Caki2 (cell line): ENCODE data around the gene KRTAP5-2. TPM values are rescaled to one million over a fixed set of nuclear protein-coding genes. Genes with fewer than 3 reads are reported as not detected.
"Not testable (repeated sequence)": the region's sequence is repeated elsewhere in the genome, so short reads cannot be mapped to it uniquely, and the experiment has no call there.

Experiments used
- DNase-seq: peaks from one replicate; pipeline ENCODE4 v3.0.0-alpha.2; 2015; ENCODE audit warnings: low read depth
- in situ Hi-C: cut with HindIII; loops from 2 replicates; pipeline ENCODE4 v1.10.0; 2016; ENCODE audit warnings: low sequenced_read_pairs, low pct_unique_long_range_greater_than_20kb, mixed read lengths
- total RNA-seq: library from RNA; depleted of rRNA; stranded (reverse); fragments of >200 nt; shearing (Covaris generic); gene quantifications from 2 replicates; pipeline ENCODE4 v1.2.3, GENCODE V29; 2014; ENCODE audit warnings: low replicate concordance

KRTAP5-2 gene
- total RNA-seq, 1 experiment from 2014 or later: not detected

GRCh38 chr11:1630271-1630670 lies 32.2 kb upstream of the KRTAP5-2 start:
- DNase-seq: no peak
- in situ Hi-C loops: loop anchor here (10.0 kb wide), 1 partner anchor 95 kb away; no protein-coding TSS in a partner anchor

DNA sequence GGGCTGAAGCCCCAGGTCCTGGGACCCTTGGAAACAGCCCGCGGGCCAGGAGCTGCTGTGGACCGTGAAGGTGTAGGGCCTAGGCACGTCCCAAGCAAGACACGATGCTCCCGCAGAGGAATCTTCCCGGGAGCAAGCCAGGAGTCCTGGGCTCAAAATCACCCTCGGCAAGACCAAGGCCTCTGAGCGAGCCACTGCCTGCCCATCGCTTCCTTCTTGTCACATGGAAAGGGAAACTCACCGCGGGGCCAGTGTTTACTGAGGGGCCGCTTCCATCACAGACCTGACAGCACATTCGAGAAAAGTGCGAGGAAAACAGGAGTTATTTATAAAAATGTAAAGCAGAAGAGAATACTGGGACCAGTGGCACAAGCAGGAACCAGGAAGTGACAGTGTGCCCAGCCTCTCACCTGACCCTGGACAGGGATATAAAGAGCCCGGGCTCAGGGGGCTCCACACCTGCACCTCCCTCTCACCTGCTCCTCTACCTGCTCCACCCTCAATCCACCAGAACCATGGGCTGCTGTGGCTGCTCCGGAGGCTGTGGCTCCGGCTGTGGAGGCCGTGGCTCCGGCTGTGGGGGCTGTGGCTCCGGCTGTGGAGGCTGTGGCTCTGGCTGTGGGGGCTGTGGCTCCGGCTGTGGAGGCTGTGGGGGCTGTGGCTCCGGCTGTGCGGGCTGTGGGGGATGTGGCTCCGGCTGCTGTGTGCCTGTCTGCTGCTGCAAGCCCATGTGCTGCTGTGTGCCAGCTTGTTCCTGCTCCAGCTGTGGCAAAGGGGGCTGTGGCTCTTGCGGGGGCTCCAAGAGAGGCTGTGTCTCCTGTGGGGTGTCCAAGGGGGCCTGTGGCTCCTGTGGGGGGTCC lies 31.5 kb upstream of the KRTAP5-2 start, which contains the start of gene KRTAP5-5:
KRTAP5-5 (plus strand) TSS at position 450 of the 860 bp plus-strand sequence; CDS start at position 516, 66 bp downstream.
- in situ Hi-C loops: loop anchor here (10.0 kb wide), 1 partner anchor 95 kb away; no protein-coding TSS in a partner anchor
- no peak for DNase-seq

- in situ Hi-C loops: no loop called here
- no peak for DNase-seq
Observed at GRCh38 chr11:1628506-1629325, 30.6 kb upstream of the KRTAP5-2 start.

DNA sequence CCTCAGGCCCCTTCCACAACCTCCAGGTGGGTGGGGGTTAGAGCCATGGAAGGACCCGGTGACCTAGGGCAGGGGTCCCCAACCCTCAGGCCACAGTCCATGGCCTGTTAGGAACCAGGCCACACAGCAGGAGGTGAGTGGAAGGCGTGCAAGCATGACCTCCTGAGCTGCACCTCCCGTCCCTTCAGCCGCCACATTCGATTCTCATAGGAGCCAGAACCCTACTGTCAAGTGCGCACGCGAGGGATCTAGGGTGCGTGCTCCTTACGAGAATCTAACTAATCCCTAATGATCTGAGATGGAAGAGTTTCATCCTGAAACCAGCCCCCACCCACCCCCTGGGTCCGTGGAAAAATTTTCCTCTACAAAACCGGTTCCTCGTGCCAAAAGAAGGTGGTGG lies 27.4 kb upstream of the KRTAP5-2 start:
- no peak for DNase-seq
- in situ Hi-C loops: no loop called here

DNA sequence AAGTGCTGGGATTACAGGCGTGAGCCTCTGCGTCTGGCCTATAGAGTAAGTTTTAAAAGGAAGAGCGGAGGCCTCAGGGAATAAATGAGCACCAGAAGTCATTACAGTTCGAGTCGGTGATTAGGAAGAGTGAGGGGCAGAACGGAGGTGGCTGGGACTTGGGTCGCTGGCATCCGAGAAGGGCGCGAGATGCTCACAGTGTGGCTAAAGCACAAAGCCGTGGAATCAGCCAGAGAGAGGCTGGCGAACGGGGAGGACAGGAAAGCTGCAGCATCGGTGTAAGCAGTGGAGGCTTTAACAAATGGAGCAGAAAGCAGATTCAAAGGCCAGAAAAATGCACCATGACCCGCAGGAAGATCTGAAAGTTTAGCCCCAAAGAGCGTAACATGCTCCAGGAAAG lies 26.5 kb upstream of the KRTAP5-2 start:
- in situ Hi-C loops: no loop called here
- no peak for DNase-seq

GRCh38 chr11:1623716-1624115 lies 25.6 kb upstream of the KRTAP5-2 start:
- no peak for DNase-seq
- in situ Hi-C loops: no loop called here

DNA sequence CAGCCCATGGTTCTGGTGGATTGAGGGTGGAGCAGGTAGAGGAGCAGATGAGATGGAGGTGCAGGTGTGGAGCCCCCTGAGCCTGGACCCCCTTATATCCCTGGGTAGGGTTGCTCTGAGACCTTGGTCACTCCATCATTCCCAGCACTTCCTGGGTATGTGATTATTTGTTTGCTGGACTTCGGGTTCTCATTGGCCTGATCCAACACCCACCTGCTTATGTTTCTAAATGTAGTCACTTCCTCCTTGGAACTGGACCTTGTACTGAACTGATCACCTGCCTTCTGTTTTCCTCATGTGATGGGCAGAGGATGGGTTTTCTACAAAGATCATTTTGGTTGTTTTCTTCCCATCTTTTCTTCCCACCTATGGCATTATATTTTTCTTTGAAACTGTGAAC lies 24.0 kb upstream of the KRTAP5-2 start, which contains the start of gene KRTAP5-4:
KRTAP5-4 (minus strand) TSS at position 53 of the 400 bp plus-strand sequence; CDS start at position 8, 45 bp downstream.
- DNase-seq: no peak
- in situ Hi-C loops: no loop called here

GRCh38 chr11:1619449-1619848 lies 21.4 kb upstream of the KRTAP5-2 start:
- in situ Hi-C loops: no loop called here
- no peak for DNase-seq

DNA sequence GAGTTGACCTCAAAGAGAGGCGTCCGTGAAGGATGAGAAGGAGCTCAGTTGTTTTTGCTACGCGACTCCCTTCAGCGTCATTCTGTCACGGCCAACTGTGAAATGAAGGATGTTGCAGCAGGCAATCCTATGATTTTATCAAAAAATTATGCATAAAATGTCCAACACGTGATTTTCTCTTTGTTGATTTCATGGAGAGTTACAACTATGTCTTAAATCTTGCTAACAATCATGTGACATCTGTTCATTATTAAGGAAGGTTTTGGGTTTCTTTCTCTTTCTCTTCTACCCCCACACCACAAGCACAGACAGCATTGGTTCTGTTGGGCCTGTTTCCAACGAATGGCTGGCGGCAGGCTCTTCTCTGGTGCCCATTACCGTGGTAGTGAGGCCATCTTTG lies 20.1 kb upstream of the KRTAP5-2 start:
- no peak for DNase-seq

DNA sequence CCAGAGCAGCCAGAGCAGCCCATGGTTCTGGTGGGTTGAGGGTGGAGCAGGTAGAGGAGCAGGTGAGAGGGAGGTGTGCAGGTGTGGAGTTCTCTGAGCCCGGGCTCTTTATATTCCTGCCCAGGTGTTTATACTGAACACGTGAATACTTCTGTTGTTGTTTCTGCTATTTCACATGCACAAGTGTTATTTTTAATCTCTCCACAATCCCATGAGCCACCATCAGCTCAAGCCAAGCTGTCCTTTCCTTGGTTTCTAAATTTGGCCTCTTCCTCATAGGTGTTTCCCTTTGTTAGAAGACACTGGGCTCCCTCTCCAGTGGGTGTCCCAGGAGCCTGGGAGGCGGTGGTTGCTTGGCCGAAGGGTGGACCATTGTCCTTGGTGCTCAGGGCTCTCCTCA lies 10.3 kb upstream of the KRTAP5-2 start, which contains the start of gene KRTAP5-3:
KRTAP5-3 (minus strand) TSS at position 101 of the 400 bp plus-strand sequence; CDS start at position 23, 78 bp downstream.
- DNase-seq: no peak
- in situ Hi-C loops: no loop called here

More for the DNA sequence above, 20.1 kb upstream of the KRTAP5-2 start:
- in situ Hi-C loops: no loop called here

- in situ Hi-C loops, DNase-seq: not testable (repeated sequence)
Observed at GRCh38 chr11:1607901-1608300, 9.8 kb upstream of the KRTAP5-2 start.

DNA sequence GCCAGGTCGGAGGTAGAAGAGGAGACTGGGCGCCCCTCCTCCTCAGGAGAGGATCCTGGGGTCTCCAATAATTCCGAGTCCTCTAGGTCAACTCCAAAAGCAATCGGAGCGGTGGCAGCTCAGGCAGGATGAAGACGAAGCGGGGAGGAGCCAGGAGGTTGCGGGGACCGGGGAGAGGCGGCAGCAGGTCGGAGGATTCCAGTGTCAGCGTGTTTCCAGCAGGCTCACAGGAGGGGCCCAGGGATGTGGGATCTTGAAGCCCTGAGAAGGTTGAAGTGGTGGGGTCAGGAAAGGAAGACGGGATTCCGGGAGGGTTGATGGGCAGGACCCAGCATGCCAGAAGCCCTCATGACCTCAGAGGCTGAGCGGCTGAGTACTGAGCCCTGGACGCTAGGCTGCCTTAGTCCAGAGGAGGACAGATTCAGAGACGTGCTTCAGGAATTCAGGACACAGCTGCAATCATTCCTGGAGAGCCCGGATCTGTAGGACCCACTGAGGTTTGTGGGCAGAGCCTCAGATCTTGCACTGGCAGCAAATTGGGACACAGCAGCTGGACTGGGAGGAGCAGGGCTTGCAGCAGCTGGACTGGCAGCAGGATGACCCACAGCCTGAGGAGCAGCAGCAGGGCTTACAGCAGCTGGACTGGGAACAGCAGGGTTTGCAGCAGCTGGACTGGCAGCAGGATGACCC lies 9.2 kb upstream of the KRTAP5-2 start:
- DNase-seq, in situ Hi-C loops: not testable (repeated sequence)

DNA sequence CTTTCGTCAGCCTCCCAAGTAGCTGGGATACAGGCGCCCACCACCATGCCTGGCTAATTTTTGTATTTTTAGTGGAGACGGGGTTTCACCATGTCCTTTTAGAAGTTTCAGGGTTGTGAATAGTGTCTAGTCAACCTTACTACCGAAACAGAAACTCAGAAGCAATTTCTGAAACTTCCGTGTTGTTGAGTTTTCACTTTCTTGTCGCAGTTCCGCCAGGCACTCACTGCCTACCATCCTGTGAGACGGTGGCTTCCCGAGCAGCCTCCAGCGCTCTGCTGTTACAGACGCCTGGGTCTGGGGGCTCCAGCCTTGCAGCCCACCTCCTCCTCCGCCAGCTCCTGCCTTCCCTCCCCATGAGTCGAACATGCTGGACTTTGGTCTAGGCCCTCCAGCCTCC lies 7.8 kb upstream of the KRTAP5-2 start:
- in situ Hi-C loops, DNase-seq: not testable (repeated sequence)

GRCh38 chr11:1604711-1605110 lies 6.6 kb upstream of the KRTAP5-2 start:
- in situ Hi-C loops: no loop called here
- no peak for DNase-seq

DNA sequence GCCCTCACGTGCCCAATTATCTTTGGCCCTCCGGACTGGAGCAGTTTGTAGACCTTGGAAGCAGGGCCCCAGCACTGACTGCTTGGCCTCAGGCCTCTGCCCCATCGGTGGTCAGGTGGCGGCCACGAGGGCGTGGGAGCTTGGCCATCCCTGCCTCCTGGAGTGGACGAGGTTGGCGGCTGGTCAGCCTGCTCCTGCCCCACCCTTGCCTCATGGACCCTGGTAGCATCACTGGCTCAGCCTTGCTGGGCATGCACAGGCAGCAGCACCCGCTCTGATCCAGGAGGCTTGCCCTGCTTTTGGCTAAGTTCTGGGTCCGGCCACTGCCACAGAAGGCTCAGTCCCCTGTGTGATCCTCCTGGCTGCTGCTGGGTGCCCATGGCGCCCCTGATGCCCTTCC lies 6.1 kb upstream of the KRTAP5-2 start:
- in situ Hi-C loops: no loop called here
- no peak for DNase-seq

- in situ Hi-C loops: no loop called here
- DNase-seq: no peak
Observed at GRCh38 chr11:1603629-1604028, 5.5 kb upstream of the KRTAP5-2 start.

GRCh38 chr11:1601663-1602062 lies 3.6 kb upstream of the KRTAP5-2 start:
- in situ Hi-C loops, DNase-seq: not testable (repeated sequence)

DNA sequence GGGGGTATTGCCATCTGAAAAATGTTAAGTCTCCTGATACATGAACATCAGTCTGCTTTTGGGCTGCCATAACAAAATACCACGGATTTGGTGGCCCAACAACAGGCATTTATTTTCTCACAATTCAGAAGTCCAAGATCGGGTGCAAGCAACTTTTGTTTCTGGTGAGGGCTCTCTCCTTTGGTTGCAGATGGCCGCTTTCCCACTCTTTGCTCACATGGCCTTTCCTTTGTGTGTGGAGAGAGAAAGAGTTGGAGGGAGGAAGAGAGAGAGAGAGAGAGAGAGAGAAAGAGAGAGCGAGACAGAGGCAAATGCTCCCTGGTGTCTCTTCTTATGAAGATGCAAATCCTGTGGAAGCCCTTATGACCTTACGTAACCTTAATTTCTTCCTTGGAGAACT lies 2.5 kb upstream of the KRTAP5-2 start:
- in situ Hi-C loops: no loop called here
- DNase-seq: no peak
